NCI-H1930 (cell line): ENCODE data around the gene RAD17.
"Not testable (repeated sequence)": the region's sequence is repeated elsewhere in the genome, so short reads cannot be mapped to it uniquely, and the experiment has no call there.

Experiments used
- DNase-seq, 2 experiments: peaks; one replicate each; lab custom pipeline; 2025; lab: John Stamatoyannopoulos, UW

RAD17 gene

GRCh38 chr5:69369340-69370121 is at the start of gene RAD17, which contains the start of the genes AK6 and TAF9:
Gene RAD17, plus strand, starts transcription at chr5:69369818. Its CDS starts 2,391 bp downstream, at chr5:69372209.
Gene AK6, minus strand, starts transcription at chr5:69369520. Its CDS starts 30 bp downstream, at chr5:69369490.
Gene TAF9, minus strand, starts transcription at chr5:69369520. Its CDS starts 3,783 bp downstream, at chr5:69365737.
- DNase-seq = peak; percentile 70 to 85

- DNase-seq = no peak
These were observed 43.3 kb upstream of the RAD17 start for GRCh38 chr5:69326365-69326764.

GRCh38 chr5:69329905-69330489 is 39.6 kb upstream of the RAD17 start:
- DNase-seq = no peak

GRCh38 chr5:69331528-69332445 is 37.8 kb upstream of the RAD17 start:
- DNase-seq = no peak

GRCh38 chr5:69333668-69334315 is 35.8 kb upstream of the RAD17 start:
- not testable (repeated sequence) for DNase-seq

GRCh38 chr5:69334793-69335268 is 34.8 kb upstream of the RAD17 start:
- peak; percentile 3 to 20 for DNase-seq

GRCh38 chr5:69335341-69335935 is 34.2 kb upstream of the RAD17 start:
- DNase-seq = no peak

GRCh38 chr5:69341520-69342161 is 28.0 kb upstream of the RAD17 start:
- DNase-seq = no peak

GRCh38 chr5:69343083-69343482 is 26.5 kb upstream of the RAD17 start:
- DNase-seq = no peak

GRCh38 chr5:69350664-69351063 is 19.0 kb upstream of the RAD17 start:
- DNase-seq = no peak

- DNase-seq = no peak
These were observed 9.9 kb upstream of the RAD17 start for GRCh38 chr5:69359699-69360098.

GRCh38 chr5:69360442-69360841 is 9.2 kb upstream of the RAD17 start:
- DNase-seq = no peak

GRCh38 chr5:69364414-69364813 is 5.2 kb upstream of the RAD17 start:
- no peak for DNase-seq

- DNase-seq = no peak
These were observed 4.8 kb upstream of the RAD17 start for GRCh38 chr5:69364850-69365249.

GRCh38 chr5:69367697-69368279 is 1.8 kb upstream of the RAD17 start:
- no peak for DNase-seq

GRCh38 chr5:69368458-69369339 is 919 bp upstream of the RAD17 start:
- peak in 1 of 2 experiments; percentile 0 for DNase-seq

GRCh38 chr5:69370335-69370734 is 717 bp downstream of the RAD17 start:
- DNase-seq = not testable (repeated sequence)

GRCh38 chr5:69372394-69372793 is 2.8 kb downstream of the RAD17 start:
- DNase-seq = no peak

- no peak for DNase-seq
These were observed 5.4 kb downstream of the RAD17 start for GRCh38 chr5:69374911-69375446.
